ENCODE results near the gene BCL10.

BCL10 gene

DNA sequence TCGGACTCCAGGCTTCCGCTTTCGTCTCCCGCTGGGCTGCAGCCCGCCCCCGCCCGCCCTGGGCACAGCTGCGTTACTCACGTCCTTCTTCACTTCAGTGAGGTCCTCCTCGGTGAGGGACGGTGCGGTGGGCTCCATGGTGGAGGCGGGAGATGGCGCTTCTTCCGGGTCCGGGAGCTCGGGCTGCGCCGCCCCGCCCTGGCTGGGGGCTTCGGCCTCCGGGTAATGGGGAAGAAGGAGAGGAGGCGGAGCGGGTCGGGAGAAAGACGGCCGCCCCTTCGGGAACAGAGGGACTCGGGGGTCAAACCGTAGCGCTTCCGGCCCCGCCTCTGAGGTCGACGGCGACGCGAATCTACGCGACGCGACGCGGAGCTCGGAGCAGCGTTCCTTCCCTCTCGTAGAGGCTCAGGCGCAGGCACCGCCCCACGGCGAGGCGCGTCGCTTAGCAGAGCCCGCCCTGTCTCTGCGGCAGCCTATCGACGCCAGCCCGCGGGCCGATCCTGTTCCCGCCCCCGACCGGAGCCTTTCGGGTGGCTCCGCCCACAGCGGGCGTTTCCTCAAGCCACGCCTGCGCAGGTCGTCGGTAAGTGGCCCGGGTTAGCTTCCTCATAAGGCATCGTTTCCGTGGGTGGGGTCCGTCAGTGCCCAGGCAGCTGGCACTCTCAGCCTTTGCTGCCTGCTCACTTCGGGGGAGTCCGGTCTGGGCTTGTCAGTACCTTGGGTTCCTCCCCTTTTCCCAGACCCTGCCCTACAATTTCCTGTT is at the start of gene BCL10:
BCL10 (minus strand) TSS at position 418 of the 763 bp plus-strand sequence; CDS start at position 138, 280 bp downstream.
- DNase-seq, result peak; percentile 96

DNA sequence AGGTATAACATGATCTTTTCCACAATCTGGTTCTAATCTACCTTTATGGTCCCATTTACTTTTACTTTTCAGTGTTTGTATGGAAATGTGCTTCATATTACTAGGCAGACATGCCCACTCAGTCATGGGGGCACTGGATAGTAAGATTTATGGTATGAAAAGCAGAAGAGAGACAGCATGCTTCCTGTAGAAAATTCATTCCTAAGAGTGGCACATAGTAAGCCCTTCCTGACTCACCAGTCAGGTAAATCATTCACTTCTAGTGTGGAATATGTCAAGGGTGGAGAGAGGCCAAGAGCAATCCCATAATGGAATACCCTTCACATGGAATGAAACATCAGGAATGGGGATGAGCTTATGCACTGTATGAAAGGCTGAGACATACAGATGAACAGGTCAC is 49.5 kb upstream of the BCL10 start:
- DNase-seq, result no peak

DNA sequence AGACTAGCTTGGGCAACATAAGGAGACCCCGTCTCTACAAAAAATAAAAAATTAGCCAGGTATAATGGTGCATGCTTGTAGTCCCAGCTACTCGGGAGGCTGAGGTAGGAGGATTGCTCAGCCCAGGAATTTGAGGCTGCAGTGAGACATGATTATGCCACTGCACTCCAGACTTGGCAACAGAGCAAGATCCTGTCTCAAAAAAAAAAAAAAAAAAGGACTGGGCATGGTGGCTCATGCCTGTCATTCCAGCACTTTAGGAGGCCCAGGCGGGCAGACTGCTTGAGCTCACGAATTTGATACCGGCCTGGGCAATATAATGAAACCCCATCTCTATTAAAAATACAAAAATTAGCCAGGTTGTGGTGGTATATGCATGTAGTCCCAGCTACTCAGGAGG is 47.3 kb upstream of the BCL10 start:
- DNase-seq, result no peak

DNA sequence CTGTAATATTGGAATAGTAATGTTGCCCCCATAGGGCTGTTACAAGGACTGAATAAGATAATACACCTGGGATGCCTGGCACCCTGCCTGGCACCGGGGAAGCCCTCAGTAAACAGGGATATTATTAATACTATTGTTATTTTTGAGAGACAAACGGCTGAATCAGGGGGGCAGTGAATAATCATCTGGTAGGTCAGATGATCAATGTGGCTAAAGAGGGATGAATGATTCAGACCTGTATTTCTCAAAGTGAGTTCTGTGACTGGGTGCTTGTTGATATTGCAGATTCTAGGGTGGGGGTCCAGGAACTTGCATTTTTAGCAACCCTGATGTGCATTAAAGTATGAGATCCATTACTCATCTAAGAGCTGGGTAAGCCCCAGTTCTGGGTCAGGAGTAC is 46.2 kb upstream of the BCL10 start:
- DNase-seq, result no peak

DNA sequence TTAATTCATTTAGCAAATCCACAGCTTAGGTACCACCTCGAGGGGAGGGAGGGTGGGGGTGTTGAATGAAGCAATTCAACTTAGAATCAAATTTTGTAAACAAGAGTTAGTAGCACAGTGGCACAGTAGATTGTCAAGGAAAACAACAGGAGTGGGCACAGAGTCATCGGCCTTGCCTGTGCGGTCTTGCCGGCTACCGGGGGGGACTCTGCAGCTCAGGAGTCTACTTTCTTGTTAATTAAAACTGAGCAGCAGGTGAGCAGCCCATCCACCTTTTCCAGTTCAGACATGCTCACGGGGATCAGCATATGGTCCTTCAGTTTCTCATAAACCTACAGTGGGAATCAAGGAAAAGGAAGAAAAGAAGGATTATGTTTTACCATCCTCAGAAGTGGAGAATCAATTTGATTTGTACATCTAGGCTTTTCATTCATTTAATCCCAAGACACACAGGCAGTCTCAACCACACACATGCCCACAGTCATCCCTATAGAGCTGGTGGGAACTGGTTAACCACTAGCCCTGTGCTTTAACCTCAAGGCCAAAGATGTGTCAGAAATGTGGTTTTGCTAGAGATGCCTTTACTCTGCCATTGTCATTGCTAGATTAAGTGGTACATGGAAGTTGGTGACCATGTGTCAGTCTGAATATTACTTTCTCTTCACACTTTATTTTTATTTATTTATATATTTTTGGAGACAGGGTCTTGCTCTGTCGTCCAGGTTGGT is 45.0 kb upstream of the BCL10 start:
- DNase-seq, result no peak

DNA sequence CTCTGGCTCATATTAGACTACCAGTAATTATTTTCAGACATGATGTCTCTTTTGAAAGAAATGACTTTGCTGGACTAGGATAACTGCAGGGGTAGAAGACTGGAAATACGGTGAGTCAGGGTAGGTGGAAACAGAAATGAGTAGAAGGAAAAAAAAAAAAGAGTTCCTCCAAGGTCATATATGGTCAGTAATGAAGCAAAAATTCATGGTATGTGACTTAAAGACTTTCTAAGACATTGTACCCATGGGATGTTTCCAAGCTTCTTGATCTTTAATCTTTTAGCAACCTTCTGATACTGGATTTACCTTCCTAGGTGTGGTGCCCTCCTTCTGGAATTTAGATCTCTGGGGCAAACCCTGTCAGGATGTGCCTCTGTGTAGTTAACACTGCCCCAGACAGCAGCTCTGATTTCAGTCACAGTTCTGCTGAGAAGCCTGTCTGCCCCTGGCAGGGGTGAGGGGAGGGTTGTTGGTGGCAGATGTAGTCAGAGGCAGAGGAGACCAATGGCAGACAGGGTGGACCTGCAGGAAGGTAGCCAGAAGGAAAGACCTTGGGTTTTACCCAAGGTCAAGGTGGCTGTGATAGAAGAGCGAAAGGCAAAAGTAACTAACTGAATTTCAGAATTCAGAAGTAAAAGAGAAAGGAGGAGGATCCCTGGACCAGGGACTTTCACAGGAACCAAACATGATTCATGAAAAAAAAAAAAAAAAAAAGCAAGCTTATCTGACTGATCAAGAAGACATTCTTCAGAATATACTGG is 44.1 kb upstream of the BCL10 start:
- no peak for DNase-seq

DNA sequence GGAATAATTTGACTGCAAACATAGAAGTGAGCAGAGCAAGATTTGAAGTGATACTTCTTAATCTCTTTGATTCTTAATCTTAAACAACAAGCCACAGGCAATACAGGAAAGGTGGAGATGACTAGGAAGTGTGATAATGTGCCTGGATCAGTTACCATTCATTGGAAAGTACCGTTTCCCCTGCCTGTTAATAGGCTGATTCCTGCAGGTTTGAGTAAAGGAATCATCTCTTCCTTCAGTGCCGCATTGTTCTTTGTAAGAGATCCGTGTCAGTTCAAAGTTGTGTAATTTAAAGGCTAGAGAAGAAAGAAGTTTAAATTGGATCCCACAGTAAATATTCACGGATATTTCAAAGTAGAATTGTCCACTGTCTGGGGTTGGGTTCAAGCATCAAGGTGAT is 43.5 kb upstream of the BCL10 start:
- no peak for DNase-seq

DNA sequence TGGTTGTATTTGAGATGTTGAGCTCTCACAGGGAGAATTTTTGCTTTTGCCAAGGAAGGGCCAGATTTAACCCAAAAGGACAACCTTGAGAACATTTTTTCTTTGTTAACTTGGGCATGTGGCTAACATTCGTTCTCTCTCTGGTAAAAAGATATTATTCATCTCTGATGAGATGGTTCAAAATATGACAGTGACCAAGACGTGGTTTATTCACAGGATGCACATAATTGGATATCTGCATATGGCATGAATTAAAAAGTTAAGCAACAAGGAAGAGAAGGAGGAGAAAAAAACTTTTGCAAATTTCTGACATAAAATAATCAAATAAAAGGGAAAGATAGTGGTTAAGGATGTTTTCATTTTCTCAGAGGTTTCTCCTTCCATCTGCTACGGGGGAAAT is 43.1 kb upstream of the BCL10 start:
- no peak for DNase-seq

DNA sequence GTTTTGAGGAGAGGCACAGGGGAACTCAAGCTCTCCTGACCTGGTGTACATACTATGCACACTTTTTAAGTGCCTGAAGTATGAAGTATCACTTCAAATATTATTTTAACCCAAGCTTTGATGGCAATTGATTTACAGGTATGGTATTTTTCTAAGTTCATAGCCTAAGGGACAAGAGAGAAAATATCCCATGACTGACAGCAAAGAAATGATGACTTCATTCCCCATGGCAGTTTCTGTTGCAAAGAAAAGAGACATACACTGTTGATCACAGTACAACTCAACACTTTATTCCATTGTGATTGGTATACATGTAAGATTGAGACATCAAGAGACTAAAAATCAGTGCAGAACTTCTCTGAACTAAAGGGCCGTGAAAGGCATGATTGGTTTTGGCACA is 41.8 kb upstream of the BCL10 start:
- DNase-seq, result no peak

DNA sequence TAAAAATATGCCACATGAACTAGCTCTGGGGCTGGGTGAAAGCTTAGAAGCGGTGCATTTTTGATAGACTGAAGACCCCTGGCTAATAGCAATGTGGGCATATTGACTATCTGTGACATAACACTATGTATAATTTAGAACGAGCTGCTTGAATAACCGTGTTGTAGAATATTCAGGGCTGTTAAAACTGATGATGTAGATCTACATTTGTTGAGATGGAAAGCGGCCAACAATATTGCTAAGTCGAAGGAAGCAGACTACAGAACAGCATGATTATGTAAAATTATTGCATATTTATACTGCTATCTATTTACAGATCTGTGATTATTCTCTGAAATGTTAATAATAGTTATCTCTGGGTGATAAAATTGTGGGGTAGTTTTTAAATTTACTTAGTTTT is 41.1 kb upstream of the BCL10 start:
- no peak for DNase-seq

DNA sequence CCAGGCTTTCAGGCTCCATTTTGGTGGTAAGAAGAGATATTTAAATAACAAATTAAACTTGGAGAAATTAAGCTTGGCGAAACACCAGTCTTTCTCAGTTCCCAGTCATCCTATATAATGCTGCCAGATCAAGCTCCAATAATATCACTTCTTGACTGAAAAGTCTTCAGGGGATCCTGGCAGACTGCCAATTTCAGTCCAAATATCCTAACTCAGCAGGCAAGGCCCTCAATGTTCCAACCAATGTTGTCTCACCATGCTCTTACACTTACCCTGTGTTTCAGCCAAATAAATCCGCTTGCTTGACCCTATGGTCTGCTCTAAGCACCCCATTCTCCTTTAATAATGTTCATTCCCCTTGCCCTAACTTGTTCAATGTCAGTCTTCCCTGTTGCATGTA is 39.9 kb upstream of the BCL10 start:
- no peak for DNase-seq

DNA sequence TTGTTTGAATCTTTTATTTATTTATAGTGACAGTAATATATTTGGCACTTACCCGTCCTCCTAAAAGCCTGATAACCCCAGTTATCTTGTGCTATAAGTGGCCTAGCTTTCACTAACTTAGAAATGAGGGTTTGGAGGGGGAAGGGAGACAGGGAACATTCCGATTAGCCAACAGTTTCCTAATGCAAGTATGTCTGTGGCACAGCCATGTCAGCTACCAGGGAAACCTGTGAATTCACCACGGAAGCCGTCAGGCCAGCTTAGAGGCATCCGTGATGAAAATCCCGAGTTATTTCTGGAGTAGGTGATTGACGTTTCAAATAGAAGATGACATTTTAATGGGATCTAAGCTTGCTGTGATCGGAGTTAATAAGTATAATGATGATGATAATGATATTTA is 39.4 kb upstream of the BCL10 start:
- no peak for DNase-seq

DNA sequence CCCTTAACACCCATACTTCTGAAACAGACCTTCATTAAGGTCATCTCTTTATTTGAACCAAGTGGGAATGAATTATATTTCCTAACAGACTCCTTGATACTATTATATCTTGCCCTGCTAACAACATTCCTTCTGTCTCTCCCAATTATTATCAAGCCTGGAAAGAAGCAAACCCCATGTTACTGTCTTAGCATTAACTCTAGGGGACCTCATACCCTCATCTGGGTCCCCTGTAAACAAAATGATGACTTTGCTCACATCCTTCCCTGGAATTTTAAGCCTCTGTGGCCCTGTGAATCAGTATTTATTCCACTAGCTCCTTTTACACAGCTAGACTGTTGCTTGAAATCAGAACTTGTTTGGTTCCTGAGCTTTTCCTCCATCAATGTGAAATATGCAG is 38.3 kb upstream of the BCL10 start:
- no peak for DNase-seq

DNA sequence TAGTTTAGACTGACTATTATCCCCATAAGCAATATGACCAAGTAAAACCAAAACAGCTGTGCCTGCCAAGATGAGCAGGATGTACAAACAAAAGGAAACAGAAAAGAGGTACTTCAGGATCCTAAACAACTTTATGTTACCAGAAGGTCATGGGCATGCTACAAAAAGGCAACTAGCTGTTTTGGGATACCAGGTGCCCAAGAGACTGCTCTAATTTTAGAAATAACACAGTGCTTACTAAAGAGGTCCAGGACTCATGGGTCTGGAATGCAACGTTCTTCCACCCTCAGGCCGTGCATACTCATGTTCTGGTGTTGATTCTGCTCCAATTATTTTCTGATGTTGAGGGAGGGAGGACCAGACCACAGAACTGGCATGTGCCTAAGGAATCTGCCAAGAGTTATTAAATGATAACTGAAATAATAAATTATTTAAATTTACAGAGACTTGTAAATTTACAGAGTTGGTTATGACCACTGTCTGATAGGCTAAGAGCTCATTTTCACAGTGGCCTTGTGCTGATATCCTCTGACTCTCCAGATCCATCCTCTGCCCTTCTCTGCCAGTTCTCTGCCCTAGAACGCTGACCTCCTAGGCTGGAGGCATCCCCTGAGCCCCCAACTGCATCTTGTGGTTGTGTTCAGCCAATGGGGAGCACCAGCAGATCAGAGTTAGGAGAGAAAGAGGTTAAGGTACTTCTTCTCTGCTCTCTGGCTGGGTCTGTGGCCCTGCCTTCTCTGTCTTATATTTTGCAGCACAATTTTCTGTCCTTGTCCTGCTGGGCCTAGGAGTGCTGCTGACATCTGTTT is 37.7 kb upstream of the BCL10 start:
- DNase-seq, result no peak

DNA sequence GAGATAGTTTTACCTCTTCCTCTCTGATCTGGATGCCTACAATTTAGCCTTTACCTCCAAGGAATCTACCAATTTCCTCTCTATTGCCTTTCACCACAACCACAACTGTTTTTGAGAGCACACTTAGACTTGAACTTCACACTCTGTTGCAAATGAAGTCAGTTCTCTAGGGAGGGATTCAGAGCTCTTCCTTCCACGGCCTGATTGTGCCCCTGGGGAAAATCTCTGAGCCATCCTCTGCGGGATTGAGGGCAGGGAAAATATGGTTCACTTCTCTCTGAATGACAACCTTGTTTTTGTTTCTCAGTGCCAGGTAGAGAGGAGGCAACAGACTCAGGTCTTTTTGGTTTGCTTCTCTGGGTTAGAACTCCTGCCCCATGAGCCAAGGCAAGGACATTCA is 35.4 kb upstream of the BCL10 start:
- DNase-seq, result no peak

DNA sequence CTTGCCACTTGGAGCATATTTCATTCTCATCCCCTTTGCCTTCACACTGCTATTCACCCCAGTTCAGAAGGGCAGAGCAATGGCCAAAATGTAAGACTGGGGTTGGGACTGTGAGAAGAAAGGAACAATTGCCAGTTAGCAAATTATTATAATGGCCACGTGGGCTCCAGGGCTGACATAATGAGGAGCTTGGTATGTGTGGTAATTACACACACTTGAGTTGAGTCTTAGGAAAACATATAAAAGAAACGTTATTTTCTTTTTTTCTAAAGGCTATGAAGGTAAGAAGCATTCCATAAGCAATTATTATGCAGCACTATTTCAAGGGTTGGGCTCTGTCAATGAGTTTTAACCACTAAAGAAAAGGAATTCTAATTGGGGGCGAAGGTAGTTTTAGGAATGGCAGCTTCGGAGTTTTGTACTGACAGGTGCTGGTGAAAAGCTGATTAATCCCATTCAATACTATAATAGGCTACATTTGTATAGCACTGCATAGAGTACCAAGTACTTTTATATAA is 32.5 kb upstream of the BCL10 start:
- no peak for DNase-seq

DNA sequence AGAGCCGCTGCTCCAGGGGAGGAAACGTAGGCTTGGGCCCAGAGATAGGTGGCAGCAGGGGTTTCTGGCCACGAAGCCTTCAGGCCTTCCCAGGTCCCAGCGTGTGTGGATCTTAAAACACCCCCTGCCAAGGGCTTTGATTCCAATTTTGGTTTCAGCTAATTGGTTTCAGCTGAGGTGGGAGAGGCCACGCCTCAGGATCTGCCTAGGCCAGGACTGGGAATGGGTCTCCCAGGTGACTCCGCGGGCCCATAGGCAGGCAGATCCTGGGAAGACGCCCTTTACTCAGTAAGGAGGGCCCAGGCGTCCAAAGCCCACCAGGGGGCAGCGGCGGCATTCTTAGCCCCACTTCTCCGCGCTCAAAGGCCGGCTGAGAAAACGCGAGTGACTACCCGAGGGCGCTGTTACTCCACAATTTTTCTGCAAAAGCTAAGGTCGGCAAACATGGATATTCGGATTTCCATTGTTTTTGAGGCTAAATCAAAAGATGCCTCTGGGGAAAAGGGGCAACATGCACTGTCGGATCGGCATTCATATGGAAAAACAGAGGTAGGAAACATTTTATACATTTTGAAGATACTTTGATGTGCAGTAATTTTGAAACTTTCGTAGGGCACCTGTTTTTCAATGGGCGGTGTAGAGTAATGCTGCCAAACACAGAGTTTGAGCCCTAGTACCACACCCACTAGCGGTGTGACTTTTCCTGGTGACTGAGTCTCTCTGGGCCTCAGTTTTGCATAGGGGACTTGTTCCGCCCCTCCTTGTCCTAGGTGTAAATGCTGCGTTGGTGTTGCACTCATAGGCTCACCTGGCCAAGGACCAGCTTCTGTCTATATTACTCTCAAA is 31.8 kb upstream of the BCL10 start:
- peak; percentile 62 for DNase-seq

DNA sequence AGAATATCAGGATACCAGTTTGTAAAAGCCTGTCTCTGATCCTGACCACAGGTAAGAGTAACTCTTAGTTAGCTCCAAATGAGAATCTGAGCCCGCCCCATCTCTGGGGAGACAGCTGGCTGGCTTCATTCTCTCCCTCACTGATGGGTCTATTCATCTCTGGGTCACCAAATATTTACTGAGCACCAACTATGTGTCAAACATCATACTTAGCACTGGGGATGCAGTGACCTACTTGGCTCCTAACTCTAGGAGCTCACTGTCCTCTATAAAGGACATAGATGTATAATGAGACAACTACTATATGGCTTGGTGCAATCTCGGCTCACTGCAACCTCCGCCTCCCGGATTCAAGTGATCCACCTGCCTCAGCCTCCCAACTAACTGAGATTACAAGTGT is 29.8 kb upstream of the BCL10 start:
- DNase-seq, result no peak

DNA sequence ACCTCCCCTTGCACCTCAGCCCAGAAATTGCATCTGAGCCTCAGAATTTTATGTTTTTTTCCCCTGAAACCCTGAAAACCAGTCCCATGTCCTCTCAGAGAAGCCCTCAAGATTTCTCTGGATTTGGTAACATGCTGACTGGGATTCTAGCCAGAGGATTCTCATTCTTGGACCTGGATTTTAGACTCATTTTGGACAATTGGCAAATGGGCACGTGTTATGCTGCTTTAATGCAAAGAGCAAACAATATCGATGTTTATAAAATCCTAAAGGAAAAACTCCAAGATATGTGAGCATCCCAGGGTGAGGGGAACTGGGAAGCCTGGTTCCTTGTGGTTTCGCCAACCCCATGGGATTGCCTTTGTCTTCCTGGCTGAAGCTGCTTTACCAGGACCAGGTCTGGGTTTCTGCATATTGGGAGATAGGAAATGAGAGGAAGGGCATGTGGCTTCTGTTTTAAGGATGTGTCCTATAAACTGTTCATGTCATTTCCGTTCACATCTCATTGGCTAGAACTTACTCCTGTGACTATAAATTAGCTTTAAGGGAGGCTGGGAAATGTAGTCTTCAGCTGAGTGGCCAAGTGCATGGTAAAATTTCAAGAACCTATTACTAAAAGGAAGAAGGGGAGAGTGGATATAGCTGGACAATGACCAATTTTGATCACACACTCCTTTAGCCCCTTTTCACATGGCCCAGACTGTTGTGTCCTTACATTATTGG is 27.2 kb upstream of the BCL10 start:
- no peak for DNase-seq

DNA sequence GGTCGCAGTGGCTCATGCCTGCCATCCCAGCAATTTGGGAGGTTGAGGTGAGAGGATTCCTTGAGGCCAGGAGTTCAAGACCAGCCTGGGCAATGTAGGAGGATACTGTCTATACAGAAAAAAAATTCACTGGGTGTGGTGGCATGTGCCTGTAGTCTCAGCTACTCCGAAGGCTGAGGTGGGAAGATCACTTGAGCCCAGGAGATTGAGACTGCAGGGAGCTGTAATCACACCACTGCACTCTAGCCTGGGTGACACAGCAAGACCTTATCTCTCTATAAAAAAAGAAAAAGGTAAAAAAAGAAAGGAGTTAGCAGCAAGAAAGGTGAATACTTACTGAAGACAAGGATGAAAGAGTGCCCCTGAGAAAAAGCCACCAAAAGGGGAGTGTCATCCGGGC is 23.7 kb upstream of the BCL10 start:
- no peak for DNase-seq
